ENCODE data around the gene KMT2E. TPM values are rescaled to one million over a fixed set of nuclear protein-coding genes. Genes with fewer than 3 reads are reported as not detected.

The KMT2E gene
- total RNA-seq, 1 experiment from 2014 or later, result 38.2 TPM

- H3K9me3 ChIP-seq (ENCODE audit: control insufficient read depth, low read depth, low read length), result no peaks in the 10 kb centered on the region
- no peak overlapping the region for H2BK12ac ChIP-seq (ENCODE audit: insufficient read length, low read depth, low read length)
- H4K5ac ChIP-seq (ENCODE audit: insufficient read length, low read depth, low read length), result no peak overlapping the region
- DNase-seq, result no peak
- H4K91ac ChIP-seq (ENCODE audit: insufficient read length, low read depth, low read length), result no peak overlapping the region
- no CpG with 5 or more reads among the region's 6 CpGs for WGBS (ENCODE audit: extremely low coverage, insufficient read length, low lambda C conversion rate)
- TF ChIP-seq, protein P1, sequence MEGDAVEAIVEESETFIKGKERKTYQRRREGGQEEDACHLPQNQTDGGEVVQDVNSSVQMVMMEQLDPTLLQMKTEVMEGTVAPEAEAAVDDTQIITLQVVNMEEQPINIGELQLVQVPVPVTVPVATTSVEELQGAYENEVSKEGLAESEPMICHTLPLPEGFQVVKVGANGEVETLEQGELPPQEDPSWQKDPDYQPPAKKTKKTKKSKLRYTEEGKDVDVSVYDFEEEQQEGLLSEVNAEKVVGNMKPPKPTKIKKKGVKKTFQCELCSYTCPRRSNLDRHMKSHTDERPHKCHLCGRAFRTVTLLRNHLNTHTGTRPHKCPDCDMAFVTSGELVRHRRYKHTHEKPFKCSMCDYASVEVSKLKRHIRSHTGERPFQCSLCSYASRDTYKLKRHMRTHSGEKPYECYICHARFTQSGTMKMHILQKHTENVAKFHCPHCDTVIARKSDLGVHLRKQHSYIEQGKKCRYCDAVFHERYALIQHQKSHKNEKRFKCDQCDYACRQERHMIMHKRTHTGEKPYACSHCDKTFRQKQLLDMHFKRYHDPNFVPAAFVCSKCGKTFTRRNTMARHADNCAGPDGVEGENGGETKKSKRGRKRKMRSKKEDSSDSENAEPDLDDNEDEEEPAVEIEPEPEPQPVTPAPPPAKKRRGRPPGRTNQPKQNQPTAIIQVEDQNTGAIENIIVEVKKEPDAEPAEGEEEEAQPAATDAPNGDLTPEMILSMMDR (conservative IDR thresholded peaks at IDR 0.05), result no peak
- H2BK5ac ChIP-seq (ENCODE audit: insufficient read length, low read length), result no peak overlapping the region
- no peak overlapping the region for H2BK120ac ChIP-seq (ENCODE audit: low read depth, low read length, poor library complexity, severe bottlenecking)
- no peaks in the 10 kb centered on the region for H3K4me1 ChIP-seq (ENCODE audit: insufficient read depth, low read length)
- H2BK15ac ChIP-seq (ENCODE audit: low read depth, low read length), result no peak overlapping the region
- Mint-ChIP-seq H3K36me3 (ENCODE audit: insufficient read depth in 1 of 3, low read depth in 3 of 3) (peaks cover 0 to 7% (median 4%) of the 10 kb centered on the region in 3 experiments; a peak in 4 of 7 replicates), H3K4me1 (0 out of 4 replicates have a peak, but pooled peaks cover 0 to 4% of the 10 kb centered on the region in 2 experiments), H3K4me3 (no peak overlapping the region), H3K9me3 (peaks cover 7% of the 10 kb centered on the region in 2 experiments; a peak in 4 of 5 replicates), H3K27ac (no peak overlapping the region), H3K27me3 (ENCODE audit: low read depth) (no peaks in the 10 kb centered on the region)
- no peaks in the 10 kb centered on the region for H3K27me3 ChIP-seq (ENCODE audit: insufficient read depth, low read length)
- no peak overlapping the region for H3K4me2 ChIP-seq (ENCODE audit: insufficient read depth, insufficient read length, low read length)
- H4K8ac ChIP-seq (replicated peaks; ENCODE audit: insufficient read length, low read depth, low read length), result no peak overlapping the region
- H3K14ac ChIP-seq (ENCODE audit: insufficient read depth, low read length), result no peak overlapping the region
- H3K56ac ChIP-seq (ENCODE audit: insufficient read length, low read depth, low read length), result no peak overlapping the region
- no peak overlapping the region for H2AFZ ChIP-seq (ENCODE audit: low read length)
- H3K23ac ChIP-seq (ENCODE audit: insufficient read length, low read depth, low read length), result no peak overlapping the region
- no peak overlapping the region for H3T11ph ChIP-seq (ENCODE audit: low read length)
- H3K79me1 ChIP-seq (ENCODE audit: insufficient read depth, low read depth, low read length, poor library complexity, severe bottlenecking), result no peaks in the 10 kb centered on the region
- H3K18ac ChIP-seq (ENCODE audit: insufficient read length, low read depth, low read length), result no peak overlapping the region
- H3K27ac ChIP-seq (ENCODE audit: insufficient read length, low read depth, low read length), result no peak overlapping the region
- no peaks in the 10 kb centered on the region for H4K20me1 ChIP-seq (ENCODE audit: control insufficient read depth, insufficient read depth, insufficient read length)
- no peak overlapping the region for H3K4ac ChIP-seq (ENCODE audit: low read depth, low read length)
- no peaks in the 10 kb centered on the region for H3K79me2 ChIP-seq (ENCODE audit: insufficient read depth, low read length)
- H2BK20ac ChIP-seq (ENCODE audit: low read depth, low read length, poor library complexity, severe bottlenecking), result no peak overlapping the region
- no peak overlapping the region for H2AK5ac ChIP-seq (ENCODE audit: insufficient read length, low read length)
- H3K23me2 ChIP-seq (ENCODE audit: insufficient read length, low read depth, low read length, poor library complexity, severe bottlenecking), result no peaks in the 10 kb centered on the region
- H3K9ac ChIP-seq (ENCODE audit: extremely low read depth, insufficient read length, low read length), result no peak overlapping the region
Observed at GRCh38 chr7:104964626-104965236, 49.3 kb upstream of the KMT2E start.
